Activated CD8-positive, alpha-beta memory T cell treated with anti-CD3 and anti-CD28 coated beads for 36 hours (primary cell): ENCODE measurements around the gene LKAAEAR1. TPM values are rescaled to one million over a fixed set of nuclear protein-coding genes. Genes with fewer than 3 reads are reported as not detected.
"Not testable (repeated sequence)": the region's sequence is repeated elsewhere in the genome, so short reads cannot be mapped to it uniquely, and the experiment has no call there.

Source experiments
- CTCF ChIA-PET: fragments of 350-600 bp; sonication (Branson Sonifier 250); formaldehyde crosslinking; loops from one replicate; lab custom pipeline; 2021; ENCODE audit warnings: antibody characterized with exemption; lab: Charles Lee
- POLR2A ChIA-PET: fragments of 350-600 bp; sonication (Branson Sonifier 250); formaldehyde crosslinking; loops from one replicate; lab custom pipeline; 2021; ENCODE audit warnings: antibody characterized with exemption; lab: Charles Lee
- total RNA-seq, 2 experiments: library from RNA; stranded (reverse); gene quantifications; one replicate each; pipeline ENCODE4 v1.2.3, GENCODE V29; 2021

Gene LKAAEAR1, protein sequence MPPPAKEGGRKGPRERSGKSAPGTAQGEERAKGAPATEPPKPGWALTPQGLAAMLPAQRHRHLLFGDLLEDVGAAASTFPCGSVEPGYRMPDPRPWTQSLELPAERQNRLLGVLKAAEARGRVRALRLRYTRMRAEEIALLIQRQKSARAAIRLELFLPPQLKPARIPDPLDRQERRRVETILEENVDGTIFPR
- total RNA-seq = under 1 TPM in 1 of 2 experiments, not detected in 1; 0.42 TPM

DNA sequence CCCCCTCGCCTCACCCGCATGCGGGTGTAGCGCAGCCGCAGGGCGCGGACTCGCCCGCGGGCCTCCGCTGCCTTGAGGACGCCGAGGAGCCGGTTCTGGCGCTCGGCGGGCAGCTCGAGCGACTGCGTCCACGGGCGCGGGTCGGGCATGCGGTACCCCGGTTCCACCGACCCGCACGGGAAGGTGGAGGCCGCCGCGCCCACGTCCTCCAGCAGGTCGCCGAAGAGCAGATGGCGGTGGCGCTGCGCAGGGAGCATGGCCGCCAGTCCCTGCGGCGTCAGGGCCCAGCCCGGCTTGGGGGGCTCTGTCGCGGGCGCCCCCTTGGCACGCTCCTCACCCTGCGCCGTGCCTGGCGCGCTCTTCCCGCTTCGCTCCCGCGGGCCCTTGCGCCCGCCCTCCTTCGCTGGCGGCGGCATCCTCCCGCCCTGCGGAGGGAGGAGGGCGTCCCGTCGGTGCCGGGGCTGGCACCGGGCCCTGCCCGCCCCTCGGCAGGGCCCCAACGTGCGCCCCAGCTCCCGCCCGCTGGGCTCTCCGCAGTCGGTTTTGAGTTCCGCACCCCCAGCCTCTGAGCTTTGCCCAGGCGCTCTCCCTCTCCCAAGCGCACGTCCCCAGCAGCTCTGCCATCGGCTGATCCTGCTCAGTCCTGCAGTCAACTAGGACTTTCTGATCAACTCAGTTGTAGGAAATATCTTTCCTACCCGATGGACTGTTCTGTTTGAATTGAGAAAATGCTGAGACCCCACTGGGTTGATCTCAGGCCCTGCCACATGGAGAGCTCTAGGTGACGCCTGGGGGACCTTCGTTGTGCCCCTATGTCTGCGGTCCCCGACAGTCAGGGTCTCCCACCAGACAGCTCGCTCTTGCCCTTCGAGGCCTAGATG lies at the start of gene LKAAEAR1:
Gene LKAAEAR1 (minus strand): TSS at position 595 of the 881 bp plus-strand sequence. CDS start 179 bp downstream, at position 416.
- POLR2A ChIA-PET = interaction anchor here (0.7 to 1.1 kb wide), 2 partner anchors 104 to 173 kb away, joined by 3 to 5 read pairs; no protein-coding TSS in a partner anchor
- CTCF ChIA-PET = interaction anchor here (0.7 to 3.1 kb wide), 14 partner anchors 12 to 171 kb away, joined by 3 to 29 read pairs (median 4); partner anchors contain the start of gene PCMTD2

DNA sequence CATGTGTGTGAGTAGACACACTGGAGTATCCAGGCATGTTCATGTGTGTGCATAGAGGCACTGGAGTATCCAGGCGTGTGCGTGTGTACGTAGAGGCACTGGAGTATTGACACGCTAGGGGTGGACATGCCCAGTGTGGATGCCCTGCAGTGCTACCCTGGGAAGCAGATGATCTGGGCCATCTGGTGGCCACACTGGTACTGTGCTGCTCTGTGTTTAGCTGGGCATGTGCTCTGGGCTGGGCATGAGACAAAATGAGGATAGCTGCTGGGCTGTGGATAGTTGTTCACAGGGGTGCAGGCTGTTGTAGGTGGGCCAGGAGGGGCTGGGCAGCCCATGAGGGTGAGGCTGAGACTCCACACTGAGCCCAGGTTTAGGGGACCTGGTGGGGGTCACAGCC lies 47.2 kb upstream of the LKAAEAR1 start:
- ChIA-PET CTCF (no interaction called here), POLR2A (no interaction called here)

DNA sequence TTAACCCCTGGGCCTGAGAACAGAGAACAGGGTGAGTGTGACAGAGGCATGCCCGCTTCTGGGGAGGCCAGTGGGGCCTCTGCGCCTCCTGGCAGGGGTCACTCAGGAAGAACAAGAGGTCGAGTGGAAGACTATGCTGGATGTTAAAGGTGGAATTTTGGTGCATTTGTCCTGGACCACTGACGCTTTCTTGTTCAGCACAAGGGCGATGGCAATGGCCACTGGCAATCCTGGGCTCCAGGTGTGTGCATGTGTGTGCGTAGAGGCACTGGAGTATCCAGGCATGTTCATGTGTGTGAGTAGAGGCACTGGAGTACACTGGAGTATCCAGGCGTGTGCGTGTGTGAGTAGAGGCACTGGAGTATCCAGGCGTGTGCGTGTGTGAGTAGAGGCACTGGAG lies 46.7 kb upstream of the LKAAEAR1 start:
- POLR2A ChIA-PET = no interaction called here
- CTCF ChIA-PET = no interaction called here

DNA sequence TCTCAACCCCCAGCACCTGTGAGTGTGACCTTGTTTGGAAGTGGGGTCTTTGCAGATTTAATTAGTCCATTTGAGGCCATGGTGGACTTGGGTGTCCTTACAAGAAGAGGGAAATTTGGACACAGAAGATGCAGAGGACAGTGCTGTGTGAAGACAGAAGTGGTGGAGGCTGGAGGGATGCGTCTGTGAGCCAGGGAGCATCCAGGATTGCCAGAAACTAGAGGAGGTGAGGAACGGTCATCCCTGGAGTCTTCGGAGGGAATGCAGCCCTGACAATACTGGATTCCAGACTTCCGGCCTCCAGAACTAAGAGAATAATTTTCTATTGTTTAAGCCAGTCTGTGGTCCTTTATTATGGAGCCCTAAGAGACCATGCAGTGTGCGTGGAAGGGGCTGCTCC lies 46.1 kb upstream of the LKAAEAR1 start:
- POLR2A ChIA-PET = no interaction called here
- CTCF ChIA-PET = interaction anchor here (0.7 kb wide), 1 partner anchor 49 kb away, joined by 4 read pairs; no protein-coding TSS in a partner anchor

DNA sequence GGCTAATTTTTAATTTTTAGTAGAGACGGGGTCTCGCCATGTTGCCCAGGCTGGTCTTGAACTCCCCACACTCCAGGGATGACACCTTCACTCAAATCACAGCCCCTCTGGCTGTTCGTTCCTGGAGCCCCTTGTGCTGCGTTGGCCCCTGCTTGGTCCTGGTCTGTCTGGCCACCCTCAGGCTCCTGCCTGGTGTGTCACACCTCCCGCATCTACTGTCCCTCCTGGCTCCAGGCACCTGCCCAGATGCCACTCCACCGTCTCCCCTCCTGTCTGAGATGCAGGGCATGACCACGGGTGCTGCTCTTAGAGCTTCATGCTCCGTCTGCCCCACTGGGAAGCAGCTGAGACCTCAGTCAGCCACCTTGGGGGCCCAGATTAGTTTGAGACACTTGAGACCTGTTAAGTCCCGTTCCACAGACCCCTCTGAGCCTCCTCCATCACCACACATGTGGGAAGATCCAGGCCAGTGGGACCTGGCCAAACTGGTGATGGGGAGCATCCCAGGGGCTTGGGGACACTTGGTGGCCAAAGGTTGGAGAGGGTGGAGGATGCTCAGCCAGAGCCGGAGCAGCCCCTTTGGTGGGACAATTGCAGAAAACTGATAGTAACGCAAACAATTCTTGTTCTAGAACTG lies 45.1 kb upstream of the LKAAEAR1 start:
- ChIA-PET CTCF (interaction anchor here (0.7 kb wide), 1 partner anchor 48 kb away, joined by 4 read pairs; no protein-coding TSS in a partner anchor), POLR2A (no interaction called here)

DNA sequence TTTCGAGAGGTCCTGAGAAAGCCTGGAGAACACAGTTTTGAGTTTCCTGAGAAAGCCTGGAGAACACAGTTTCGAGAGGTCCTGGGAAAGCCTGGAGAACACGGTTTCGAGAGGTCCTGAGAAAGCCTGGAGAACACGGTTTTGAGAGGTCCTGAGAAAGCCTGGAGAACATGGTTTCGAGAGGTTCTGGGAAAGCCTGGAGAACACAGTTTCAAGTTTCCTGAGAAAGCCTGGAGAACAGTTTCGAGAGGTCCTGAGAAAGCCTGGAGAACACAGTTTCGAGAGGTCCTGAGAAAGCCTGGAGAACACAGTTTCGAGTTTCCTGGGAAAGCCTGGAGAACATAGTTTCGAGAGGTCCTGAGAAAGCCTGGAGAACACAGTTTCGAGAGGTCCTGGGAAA lies 39.3 kb upstream of the LKAAEAR1 start:
- CTCF ChIA-PET = not testable (repeated sequence)

DNA sequence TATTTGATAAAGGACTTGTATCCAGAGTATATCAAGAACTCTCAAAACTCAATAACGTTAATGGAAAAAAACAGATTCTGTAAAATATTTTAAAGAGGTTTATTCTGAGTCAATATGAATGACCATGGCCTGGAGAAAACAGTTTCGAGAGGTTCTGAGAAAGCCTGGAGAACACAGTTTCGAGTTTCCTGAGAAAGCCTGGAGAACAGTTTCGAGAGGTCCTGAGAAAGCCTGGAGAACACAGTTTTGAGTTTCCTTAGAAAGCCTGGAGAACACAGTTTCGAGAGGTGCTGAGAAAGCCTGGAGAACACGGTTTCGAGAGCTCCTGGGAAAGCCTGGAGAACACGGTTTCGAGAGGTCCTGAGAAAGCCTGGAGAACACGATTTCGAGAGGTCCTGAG lies 38.7 kb upstream of the LKAAEAR1 start:
- CTCF ChIA-PET = interaction anchor here (0.7 kb wide), 1 partner anchor 70 kb away, joined by 3 read pairs; no protein-coding TSS in a partner anchor
- POLR2A ChIA-PET = not testable (repeated sequence)

More for the DNA sequence above, 39.3 kb upstream of the LKAAEAR1 start:
- POLR2A ChIA-PET = not testable (repeated sequence)

DNA sequence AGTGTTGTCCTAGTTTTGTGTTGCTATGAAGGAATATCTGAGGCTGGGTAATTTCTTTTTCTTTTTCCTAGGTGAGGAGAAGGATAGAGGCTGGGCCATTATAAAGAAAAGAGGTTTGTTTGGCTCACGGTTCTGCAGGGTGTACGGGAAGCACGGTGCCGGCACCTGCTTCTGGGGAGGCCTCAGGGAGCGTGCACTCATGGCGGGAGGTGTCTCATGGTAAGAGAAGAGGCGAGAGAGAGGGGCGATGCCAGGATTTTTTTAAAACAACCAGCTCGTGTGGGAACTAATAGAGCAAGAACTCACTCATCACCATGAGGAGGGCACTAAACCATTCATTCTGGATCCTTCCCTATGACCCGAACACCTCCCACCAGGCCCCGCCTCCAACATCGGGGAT lies 37.4 kb upstream of the LKAAEAR1 start:
- CTCF ChIA-PET = interaction anchor here (1.1 to 3.9 kb wide), 6 partner anchors 21 to 584 kb away, joined by 3 to 38 read pairs (median 21); partner anchors contain the start of genes C20orf204, LKAAEAR1, OPRL1 and PTK6

DNA sequence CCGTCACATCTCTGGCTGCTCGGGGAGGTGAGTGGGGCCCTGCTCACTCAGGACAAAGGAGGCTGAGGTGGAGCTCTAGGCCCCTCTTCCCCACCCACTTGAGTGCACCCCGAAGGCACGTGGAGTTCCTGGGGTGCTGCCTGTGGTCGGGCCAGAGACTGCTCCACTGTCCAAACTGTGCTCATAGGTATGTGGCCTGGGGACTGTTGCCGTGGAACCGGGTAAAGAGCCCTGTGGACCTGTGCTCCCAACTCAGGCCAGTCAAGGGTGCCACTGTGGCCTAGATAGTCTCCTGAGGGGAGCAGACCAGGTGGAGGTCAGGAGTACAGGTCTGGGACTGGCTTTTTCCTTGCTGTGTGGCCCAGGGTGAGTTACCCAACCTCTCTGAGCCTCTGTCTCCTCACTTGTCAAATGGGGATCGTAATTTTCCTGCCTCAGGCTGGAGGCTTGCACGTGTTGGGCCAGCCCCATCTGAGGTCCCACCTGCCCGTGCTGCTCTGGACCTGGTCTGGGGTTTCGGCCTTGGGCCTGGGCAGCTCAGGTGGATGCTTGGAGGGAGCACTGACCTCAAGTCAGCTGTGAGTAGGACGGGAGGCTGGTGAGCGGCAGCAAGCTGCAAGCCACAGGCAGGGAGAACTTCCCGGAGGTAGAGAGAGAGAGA lies 35.6 kb upstream of the LKAAEAR1 start:
- CTCF ChIA-PET = interaction anchor here (1.0 to 3.9 kb wide), 14 partner anchors 10 to 146 kb away, joined by 3 to 38 read pairs (median 6); partner anchors contain the start of genes C20orf204, LKAAEAR1, NPBWR2 and OPRL1
- POLR2A ChIA-PET = interaction anchor here (0.6 kb wide), 1 partner anchor 1216 kb away, joined by 4 read pairs; no protein-coding TSS in a partner anchor

More for the DNA sequence above, 37.4 kb upstream of the LKAAEAR1 start:
- POLR2A ChIA-PET = interaction anchor here (0.7 kb wide), 1 partner anchor 131 kb away, joined by 3 read pairs; no protein-coding TSS in a partner anchor

DNA sequence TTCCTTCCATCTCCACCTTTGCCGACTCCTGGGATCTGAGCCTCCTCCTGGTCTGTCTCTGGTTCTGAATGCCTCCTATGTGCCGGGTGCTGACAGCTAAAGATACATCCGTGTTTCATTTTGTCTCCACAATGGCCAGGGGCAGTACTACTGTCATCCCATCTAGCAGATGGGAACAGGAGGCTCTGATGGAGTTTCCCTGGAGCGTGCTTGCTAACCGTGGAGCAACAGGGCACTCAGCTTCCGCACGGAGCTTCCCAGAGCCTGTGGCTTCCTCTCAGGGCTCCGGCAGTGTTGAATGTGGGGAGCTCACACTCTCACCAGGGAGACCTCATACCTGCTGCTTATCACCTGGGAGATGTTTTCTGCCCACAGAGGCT lies 35.1 kb upstream of the LKAAEAR1 start:
- ChIA-PET POLR2A (interaction anchor here (0.6 kb wide), 1 partner anchor 1216 kb away, joined by 4 read pairs; no protein-coding TSS in a partner anchor), CTCF (interaction anchor here (1.4 to 3.9 kb wide), 5 partner anchors 10 to 81 kb away, joined by 3 to 38 read pairs (median 27); partner anchors contain the start of genes C20orf204, LKAAEAR1, OPRL1 and RGS19)

DNA sequence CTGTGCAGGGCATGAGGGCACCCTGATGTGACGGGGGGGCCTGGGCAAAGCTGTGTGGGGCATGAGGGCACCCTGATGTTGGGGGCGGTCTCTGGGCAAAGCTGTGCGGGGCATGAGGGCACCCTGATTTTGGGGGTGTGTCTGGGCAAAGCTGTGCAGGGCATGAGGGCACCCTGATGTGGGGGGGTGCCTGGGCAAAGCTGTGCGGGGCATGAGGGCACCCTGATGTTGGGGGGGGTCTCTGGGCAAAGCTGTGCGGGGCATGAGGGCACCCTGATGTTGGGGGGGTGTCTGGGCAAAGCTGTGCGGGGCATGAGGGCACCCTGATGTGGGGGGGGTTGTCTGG lies 33.2 kb upstream of the LKAAEAR1 start:
- POLR2A ChIA-PET = not testable (repeated sequence)
- CTCF ChIA-PET = interaction anchor here (1.8 kb wide), 1 partner anchor 15 kb away, joined by 7 read pairs; no protein-coding TSS in a partner anchor

DNA sequence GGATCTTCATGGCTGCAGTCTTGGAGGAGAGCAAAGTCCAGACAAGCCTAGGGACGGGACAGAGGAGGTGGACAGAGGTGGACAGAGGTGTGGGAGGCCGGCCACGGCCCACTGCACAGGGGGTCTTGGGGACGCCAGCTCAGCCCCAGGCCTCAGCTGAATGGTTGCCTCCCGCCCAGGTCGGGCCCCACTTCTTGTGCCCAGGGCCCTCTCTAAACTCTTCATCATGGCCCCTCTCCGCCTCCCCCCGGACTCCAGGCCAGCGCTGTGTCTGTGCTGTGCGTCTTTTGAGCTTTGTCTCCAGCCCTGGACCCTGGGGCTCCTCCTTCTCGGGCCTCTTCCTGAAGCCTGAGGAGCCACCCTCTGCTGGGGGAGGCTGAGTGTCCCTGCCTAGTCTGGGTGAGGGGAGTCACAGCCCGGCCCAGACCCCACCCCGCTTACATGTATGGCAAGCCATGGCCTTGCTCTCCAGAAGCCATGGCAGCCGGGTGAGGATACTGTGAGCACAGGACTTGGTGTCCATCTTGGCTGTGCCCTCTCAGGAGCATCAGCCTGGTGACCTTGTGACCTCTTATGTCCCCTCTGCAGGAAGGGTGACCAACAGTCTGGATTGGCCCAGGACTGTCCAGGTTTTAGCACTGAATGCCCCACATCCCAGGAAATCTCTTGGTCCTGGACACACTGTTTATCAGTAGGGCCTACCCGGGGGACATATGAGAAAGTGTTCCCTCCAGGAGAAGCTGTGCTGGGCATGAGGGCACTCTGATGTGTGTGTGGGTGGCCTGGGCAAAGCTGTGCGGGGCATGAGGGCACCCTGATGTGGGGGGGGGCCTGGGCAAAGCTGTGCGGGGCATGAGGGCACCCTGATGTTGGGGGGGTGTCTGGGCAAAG lies 32.6 kb upstream of the LKAAEAR1 start:
- ChIA-PET CTCF (interaction anchor here (1.8 kb wide), 1 partner anchor 14 kb away, joined by 7 read pairs; no protein-coding TSS in a partner anchor), POLR2A (no interaction called here)

DNA sequence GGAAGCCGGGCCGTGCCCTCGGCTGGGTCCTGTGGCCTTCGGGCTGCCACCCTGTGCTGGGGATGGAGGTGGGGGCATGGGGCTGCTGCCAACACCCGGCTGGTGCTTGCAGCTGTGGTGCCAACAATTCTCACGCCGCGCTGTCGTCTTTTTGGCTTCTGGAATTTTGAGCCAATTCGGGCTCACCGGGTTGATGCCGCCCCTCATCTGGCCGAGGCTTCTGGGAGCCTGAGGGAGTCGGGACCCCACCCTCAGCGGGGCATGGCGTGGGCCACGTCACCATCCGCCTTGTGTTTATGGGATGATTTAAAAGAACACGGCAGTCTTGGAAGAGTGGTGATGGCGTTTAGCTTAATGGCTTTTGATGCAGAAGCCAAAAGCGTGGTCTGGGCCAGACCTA lies 31.8 kb upstream of the LKAAEAR1 start:
- CTCF ChIA-PET = no interaction called here
- POLR2A ChIA-PET = no interaction called here

DNA sequence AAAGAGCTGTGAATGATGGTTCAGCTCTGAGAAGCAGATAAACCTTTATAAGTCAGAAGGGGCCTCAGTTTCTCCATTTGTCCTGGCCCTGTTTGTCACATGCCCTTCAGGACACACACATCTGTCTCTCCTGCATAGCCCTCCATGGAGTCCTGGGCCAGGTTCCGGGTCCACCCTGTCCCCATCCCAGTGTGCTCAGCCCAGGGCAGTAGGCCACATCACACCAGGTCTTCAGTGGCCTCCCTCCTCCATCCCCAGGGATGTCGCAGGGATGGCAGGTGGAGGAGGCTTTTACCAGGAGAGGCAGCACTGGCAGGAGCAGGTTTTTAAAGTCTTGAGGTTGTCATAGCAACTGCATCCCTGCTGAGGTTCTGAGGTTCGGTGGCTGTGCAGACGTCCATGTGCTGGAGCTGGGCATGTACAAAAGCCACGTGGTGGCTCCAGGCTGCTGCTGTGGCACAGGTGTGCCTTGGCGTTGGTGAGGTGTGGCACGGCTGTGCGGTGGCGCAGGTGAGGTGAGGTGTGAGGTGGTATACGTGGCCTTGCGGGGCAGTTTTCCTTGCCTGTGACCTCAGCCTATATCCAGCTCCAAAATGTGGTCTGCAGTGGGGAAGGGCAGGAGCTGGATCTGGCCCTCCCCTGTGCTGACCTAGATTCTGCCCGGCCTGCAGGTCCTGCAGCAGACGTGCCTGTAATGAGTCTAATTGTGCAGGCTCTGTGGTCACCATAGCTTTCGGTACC lies 31.1 kb upstream of the LKAAEAR1 start:
- POLR2A ChIA-PET = no interaction called here
- CTCF ChIA-PET = no interaction called here

DNA sequence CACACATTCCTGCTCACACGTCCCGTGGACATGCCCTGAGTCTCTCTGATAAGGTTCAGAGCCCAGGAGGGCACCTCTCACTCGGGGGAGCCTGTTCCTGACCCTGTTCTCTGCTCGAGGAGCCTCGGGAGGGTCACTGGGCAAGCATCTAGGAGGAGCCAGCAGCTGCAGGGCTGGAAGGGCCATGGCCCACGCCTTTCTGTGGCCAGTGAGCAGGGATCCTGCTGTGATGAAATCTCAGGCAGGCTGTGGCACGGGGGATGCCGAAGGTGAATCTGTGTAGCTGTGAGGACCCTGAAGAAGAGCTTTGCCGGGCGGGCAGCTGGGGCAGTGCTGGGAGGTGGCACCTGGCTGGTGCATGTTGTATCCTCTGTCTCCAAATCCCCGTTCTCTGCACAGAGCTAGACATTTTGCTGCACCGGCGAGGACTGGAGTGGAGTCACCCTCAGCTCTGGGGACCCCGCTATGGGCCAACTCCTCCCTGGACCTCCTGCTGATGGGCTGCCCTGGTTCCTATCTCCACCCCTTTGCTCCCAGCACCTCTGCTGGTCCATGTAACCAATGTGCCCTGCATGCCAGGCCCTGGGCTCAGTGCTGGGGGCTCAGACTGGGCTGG lies 30.3 kb upstream of the LKAAEAR1 start:
- ChIA-PET CTCF (no interaction called here), POLR2A (no interaction called here)

DNA sequence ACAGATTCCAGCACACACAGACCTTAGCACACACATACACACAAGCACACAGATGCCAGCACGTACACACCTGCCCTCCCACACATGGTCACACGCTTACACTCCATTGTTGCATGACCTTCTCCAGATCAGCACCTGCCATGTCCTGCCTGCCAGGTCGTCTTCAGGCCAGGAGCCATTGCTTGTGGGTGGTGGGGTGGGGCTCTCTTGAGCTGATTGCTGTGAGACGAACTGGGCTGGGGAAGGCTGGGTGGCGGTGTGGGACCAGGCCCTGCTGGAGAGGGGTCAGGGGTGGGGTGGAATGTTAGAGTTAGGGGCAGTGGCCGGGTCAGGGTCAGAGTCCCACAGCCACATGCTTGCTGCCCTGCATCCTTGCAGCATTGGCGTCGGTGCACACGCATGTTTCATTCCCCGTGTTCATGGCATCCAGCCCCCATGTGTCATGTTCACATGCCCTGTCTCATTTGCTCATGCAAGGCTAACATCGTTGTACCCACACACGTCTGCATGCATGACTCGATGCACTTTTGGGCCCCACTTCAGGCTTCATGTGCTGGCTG lies 29.7 kb upstream of the LKAAEAR1 start:
- ChIA-PET POLR2A (no interaction called here), CTCF (no interaction called here)
